IMR-90 (cell line): ENCODE results near the gene SIRT7.

Source experiments
- BHLHE40 ChIP-seq: fragments of 150-350 bp; IDR thresholded peaks from 2 replicates; pipeline ENCODE4 v1.6.1; 2016; ENCODE audit warnings: mild to moderate bottlenecking, low read depth, low read length
- CEBPB ChIP-seq: IDR thresholded peaks from 2 replicates; pipeline ENCODE4 v1.6.1; 2012; ENCODE audit warnings: low read depth, low read length, improper control_type of control experiment
- CTCF ChIP-seq: conservative IDR thresholded peaks from 2 replicates; pipeline ENCODE4 v1.5.1; 2012; ENCODE audit warnings: mild to moderate bottlenecking, low read depth, low read length, improper control_type of control experiment
- ELK1 ChIP-seq: fragments of 150-350 bp; IDR thresholded peaks from 2 replicates; pipeline ENCODE4 v1.6.1; 2016; ENCODE audit warnings: low read depth, mild to moderate bottlenecking, low read length, moderate library complexity, borderline replicate concordance
- FOS ChIP-seq: fragments of 150-350 bp; IDR thresholded peaks from 2 replicates; pipeline ENCODE4 v1.6.1; 2016; ENCODE audit warnings: low read depth, low read length
- POLR2A ChIP-seq: IDR thresholded peaks from 2 replicates; pipeline ENCODE4 v1.6.1; 2012; ENCODE audit warnings: mild to moderate bottlenecking, low read depth, low read length
- RAD21 ChIP-seq: IDR thresholded peaks from 2 replicates; pipeline ENCODE4 v1.6.1; 2012; ENCODE audit warnings: low read length, improper control_type of control experiment
- RCOR1 ChIP-seq: IDR thresholded peaks from 2 replicates; pipeline ENCODE4 v1.6.1; 2012; ENCODE audit warnings: mild to moderate bottlenecking, low read length, improper control_type of control experiment; ENCODE audit not compliant: insufficient replicate concordance
- RFX5 ChIP-seq: IDR thresholded peaks from 2 replicates; pipeline ENCODE4 v1.8.0; 2012; ENCODE audit warnings: low read depth, mild to moderate bottlenecking, low read length, moderate library complexity
- SMC3 ChIP-seq: fragments of 150-350 bp; IDR thresholded peaks from 2 replicates; pipeline ENCODE4 v1.6.1; 2016; ENCODE audit warnings: low read depth, mild to moderate bottlenecking, antibody characterized with exemption, low read length, moderate library complexity
- USF2 ChIP-seq: fragments of 150-350 bp; IDR thresholded peaks from 2 replicates; pipeline ENCODE4 v1.6.1; 2017; ENCODE audit warnings: mild to moderate bottlenecking, antibody characterized with exemption, low read length, low read depth

GRCh38 chr17:81926451-81927151 lies 8.6 kb upstream of the SIRT7 start:
- TF ChIP-seq POLR2A (peak; percentile 71; the same call in 1 of the 2 replicates), RAD21 (no peak), USF2 (no peak), FOS (peak; percentile 72), CTCF (no peak), SMC3 (no peak), ELK1 (no peak), CEBPB (no peak), RFX5 (no peak), RCOR1 (no peak), BHLHE40 (peak; percentile 84)
